Spleen (tissue), 7 donors: ENCODE data around the gene NBDY.

Source experiments
- POLR2A ChIP-seq, 3 donors: fragments of 450-650 bp; IDR thresholded peaks; one replicate each; pipeline ENCODE4 v1.5.1; 2017; ENCODE audit warnings: antibody characterized with exemption in 3 of 3, mild to moderate bottlenecking in 1 of 3
- POLR2AphosphoS5 ChIP-seq, 3 donors: sonication (generic); formaldehyde crosslinking; IDR thresholded peaks; one replicate each; pipeline ENCODE4 v1.5.1; 2017; ENCODE audit warnings: antibody characterized with exemption in 3 of 3
- TF ChIP-seq, protein P1 (sequence below), 11 experiments: fragments of 200-600 bp in 7 of 11; fragments of 450-650 bp in 4 of 11; sonication (generic) in 4 of 11; IDR thresholded peaks in 8 of 11; conservative IDR thresholded peaks in 3 of 11; 1 replicate in 7 of 11; 2 replicates in 4 of 11; pipeline versions ENCODE4 v1.4.0 to v1.8.0; 2016 to 2021; ENCODE audit warnings: antibody characterized with exemption in 11 of 11, inconsistent platforms in 4 of 11, mild to moderate bottlenecking in 1 of 11
- donor health status: DM: no; HTN: no; CAD: no; lungs with moderate emphysema.
- donor health status: DM: no; HTN: no; CAD: no.
- donor health status: DM: no; HTN: no; CAD: no.

DNA sequence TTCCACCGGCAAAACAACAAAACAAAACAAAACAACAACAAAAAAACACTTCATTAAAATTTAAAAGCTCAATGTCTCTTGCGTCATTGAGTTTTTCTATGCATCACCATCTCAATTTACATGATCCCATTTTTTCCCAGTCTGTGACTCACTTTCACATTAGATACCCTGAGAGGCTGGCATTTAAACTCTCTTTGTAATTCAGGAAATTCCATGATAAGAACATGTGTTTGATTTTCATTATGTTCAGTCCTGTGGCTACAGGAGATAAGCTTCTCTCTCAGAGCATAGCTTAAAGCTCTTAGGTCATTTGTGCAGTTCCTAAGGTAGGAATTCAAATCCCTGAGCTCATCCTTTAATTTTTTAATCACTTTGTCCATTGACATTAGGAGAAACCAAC, 104.6 kb downstream of the NBDY start:
- TF ChIP-seq, protein P1, sequence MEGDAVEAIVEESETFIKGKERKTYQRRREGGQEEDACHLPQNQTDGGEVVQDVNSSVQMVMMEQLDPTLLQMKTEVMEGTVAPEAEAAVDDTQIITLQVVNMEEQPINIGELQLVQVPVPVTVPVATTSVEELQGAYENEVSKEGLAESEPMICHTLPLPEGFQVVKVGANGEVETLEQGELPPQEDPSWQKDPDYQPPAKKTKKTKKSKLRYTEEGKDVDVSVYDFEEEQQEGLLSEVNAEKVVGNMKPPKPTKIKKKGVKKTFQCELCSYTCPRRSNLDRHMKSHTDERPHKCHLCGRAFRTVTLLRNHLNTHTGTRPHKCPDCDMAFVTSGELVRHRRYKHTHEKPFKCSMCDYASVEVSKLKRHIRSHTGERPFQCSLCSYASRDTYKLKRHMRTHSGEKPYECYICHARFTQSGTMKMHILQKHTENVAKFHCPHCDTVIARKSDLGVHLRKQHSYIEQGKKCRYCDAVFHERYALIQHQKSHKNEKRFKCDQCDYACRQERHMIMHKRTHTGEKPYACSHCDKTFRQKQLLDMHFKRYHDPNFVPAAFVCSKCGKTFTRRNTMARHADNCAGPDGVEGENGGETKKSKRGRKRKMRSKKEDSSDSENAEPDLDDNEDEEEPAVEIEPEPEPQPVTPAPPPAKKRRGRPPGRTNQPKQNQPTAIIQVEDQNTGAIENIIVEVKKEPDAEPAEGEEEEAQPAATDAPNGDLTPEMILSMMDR (IDR thresholded peaks at IDR 0.05 in 8 of 11, conservative IDR thresholded peaks at IDR 0.05 in 3 of 11) = no peak
- TF ChIP-seq POLR2A (IDR thresholded peaks at IDR 0.05) (no peak), POLR2AphosphoS5 (IDR thresholded peaks at IDR 0.05) (no peak)
